AG09309 (cell line): Measurements from ENCODE around the gene FBXL19.

Source experiments
- DNase-seq: peaks from one replicate; pipeline ENCODE4 v3.0.0-alpha.2; 2010; ENCODE audit warnings: low read depth
- H3K4me3 ChIP-seq: 2 replicates; pipeline ENCODE4 v1.5.1; 2011; ENCODE audit warnings: mild to moderate bottlenecking, low read depth, low read length, moderate library complexity; ENCODE audit not compliant: control insufficient read depth
- TF ChIP-seq, protein P1 (sequence below): IDR thresholded peaks from 2 replicates; pipeline ENCODE4 v1.5.1; 2011; ENCODE audit warnings: mild to moderate bottlenecking, low read depth, low read length, inconsistent platforms; ENCODE audit not compliant: insufficient read depth, control insufficient read depth; ENCODE audit errors: missing control alignments

FBXL19 gene

DNA sequence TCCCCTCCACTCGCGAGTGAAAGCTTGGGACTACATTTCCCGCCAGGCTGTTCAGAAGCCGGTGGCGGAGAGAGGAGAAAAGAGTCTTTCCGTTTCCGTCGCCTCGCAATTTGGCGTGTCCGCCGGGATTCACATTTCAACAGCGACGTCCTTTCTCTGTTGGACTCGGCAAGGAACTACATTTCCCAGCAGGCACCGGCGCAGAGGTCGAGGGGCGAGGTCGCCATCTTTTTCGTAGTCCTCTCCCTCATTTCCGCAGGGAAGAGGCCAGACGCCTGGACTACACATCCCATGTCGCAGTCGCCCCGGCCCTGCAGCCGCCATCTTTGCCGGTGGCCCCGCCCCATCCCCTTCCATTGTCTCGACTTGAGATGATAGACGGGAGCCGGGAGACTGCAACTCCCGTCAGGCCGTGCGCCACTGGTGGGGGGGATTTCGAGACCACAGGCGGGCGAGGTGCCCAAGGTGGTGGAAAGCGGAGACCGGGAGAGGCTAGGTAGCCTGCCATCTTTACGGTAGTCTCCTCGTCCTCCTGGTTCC, 882 bp upstream of the FBXL19 start:
- H3K4me3 ChIP-seq, result peak overlapping the region; percentile 89
- TF ChIP-seq, protein P1, sequence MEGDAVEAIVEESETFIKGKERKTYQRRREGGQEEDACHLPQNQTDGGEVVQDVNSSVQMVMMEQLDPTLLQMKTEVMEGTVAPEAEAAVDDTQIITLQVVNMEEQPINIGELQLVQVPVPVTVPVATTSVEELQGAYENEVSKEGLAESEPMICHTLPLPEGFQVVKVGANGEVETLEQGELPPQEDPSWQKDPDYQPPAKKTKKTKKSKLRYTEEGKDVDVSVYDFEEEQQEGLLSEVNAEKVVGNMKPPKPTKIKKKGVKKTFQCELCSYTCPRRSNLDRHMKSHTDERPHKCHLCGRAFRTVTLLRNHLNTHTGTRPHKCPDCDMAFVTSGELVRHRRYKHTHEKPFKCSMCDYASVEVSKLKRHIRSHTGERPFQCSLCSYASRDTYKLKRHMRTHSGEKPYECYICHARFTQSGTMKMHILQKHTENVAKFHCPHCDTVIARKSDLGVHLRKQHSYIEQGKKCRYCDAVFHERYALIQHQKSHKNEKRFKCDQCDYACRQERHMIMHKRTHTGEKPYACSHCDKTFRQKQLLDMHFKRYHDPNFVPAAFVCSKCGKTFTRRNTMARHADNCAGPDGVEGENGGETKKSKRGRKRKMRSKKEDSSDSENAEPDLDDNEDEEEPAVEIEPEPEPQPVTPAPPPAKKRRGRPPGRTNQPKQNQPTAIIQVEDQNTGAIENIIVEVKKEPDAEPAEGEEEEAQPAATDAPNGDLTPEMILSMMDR, result no peak
- peak; percentile 98 for DNase-seq

DNA sequence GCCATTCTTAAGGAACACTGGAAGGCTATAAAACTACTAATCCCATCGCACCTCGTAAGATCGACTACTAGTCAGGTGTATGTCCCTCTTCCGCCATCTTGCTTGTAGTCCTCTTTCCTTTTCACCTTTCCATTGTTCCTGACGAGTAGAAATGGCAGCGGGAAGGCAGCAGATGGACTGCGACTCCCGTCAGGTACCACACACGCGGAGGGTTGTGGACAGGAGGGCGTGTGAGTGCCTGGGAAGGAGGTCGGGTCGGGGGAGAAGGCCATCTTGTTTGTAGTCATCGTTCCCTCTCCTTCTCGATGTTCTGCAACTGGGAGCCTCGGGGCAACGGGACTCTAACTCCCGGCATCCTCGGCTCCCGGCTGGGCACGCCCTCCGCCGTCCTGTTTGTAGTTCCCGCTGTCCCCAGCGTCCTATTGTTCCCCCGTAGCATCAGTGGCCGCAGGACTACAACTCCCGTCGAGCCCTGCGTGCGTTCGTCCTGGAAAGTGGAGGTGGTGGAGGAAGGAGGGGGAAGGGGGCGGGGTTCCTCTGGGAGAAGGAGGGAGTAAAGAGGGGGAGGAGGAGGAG, 324 bp upstream of the FBXL19 start:
- H3K4me3 ChIP-seq, result peak overlapping the region; percentile 89
- TF ChIP-seq, protein P1, result no peak
- DNase-seq, result peak; percentile 98

DNA sequence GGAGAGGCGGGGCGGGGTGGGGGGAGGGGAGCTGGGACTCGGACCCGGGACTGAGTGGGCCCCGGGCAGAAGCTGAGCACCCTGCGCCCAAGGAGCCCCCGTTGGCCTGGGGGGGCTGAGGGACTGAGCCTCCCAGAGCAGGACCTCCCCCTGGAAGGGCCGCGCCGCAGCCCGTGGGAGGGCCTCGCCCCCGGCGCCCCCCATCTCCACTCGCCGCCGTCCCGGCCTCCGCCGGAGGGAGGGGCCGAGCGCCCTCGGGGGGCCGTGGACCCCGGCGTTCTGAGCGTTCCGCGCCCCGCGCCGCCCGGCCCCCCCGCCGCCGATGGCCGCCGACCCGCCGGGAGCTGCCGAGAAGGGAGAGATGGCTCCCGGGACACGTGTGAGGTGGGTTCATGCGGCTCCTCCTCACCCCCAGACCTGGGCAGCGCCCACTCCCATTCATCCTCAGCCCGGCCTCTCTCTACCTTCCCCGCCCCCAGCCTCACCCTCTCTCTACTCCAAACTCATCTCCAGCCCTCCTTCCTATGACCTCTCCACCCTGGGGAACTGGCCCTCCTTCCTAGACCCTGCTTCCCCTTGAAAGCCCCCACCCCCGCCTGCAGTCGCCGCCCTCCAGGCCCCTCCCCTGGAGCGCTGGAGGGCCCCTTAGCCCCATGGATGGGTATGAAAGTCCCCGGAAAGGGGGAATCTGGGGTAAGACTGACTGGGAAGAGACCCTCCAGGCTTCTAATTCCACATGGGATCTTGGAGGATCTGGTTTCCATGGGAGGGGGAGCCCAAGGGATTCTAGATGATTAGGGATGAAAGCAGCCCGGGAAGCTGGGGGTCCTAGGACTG, 922 bp downstream of the FBXL19 start:
- peak overlapping the region; percentile 89 for H3K4me3 ChIP-seq
- no peak for DNase-seq
- TF ChIP-seq, protein P1, result no peak

DNA sequence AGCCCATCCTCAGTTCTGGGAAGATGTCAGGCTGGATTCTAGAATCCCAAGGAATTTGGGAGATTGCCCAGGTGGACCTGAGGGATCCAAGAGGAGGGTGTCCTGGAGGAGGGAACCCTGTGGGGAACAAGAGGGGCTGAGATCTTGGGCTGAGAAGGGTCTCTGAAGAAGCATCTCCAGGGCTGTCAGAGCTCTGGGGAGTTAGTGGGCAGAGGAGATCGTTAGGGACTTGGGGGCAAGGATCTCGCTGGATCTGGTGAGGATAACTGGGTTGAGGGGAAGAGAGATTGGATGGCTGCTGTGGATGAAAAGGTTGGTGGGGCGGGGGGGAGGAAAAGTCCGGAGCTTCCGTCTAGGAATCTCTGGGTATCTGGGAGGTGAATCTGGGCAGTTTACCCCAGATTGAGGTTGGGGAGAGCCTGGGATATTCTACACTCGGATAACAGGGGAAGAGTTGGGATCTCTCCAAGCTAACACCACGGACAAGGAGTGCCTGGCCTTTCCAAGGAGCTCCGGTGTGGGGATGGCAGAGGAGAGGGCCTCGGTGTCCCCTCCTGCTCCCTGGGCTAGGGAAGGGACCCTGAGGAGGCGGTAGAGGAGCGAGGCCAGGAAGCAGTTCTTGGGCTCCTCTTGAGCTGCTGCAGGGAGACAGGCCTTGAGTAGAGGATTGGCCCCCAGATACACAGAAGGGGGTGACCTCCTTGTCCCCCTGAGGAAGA, 1.7 kb downstream of the FBXL19 start:
- H3K4me3 ChIP-seq, result peak overlapping the region; percentile 89
- DNase-seq, result no peak
- TF ChIP-seq, protein P1, result no peak

DNA sequence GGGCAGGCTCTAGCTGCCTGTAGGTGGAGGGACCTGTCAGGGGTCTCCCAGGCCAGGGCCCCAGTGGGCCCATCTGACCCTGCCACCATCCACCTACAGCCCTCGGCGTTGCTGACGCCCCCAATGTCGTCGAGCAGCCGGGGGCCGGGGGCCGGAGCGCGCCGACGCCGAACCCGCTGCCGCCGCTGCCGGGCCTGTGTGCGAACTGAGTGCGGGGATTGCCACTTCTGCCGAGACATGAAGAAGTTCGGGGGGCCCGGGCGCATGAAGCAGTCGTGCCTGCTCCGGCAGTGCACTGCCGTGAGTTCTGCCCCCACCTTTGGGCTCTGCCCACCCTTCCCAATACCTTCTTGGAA, 2.2 kb downstream of the FBXL19 start:
- TF ChIP-seq, protein P1, result no peak
- H3K4me3 ChIP-seq, result no peak overlapping the region
- no peak for DNase-seq

DNA sequence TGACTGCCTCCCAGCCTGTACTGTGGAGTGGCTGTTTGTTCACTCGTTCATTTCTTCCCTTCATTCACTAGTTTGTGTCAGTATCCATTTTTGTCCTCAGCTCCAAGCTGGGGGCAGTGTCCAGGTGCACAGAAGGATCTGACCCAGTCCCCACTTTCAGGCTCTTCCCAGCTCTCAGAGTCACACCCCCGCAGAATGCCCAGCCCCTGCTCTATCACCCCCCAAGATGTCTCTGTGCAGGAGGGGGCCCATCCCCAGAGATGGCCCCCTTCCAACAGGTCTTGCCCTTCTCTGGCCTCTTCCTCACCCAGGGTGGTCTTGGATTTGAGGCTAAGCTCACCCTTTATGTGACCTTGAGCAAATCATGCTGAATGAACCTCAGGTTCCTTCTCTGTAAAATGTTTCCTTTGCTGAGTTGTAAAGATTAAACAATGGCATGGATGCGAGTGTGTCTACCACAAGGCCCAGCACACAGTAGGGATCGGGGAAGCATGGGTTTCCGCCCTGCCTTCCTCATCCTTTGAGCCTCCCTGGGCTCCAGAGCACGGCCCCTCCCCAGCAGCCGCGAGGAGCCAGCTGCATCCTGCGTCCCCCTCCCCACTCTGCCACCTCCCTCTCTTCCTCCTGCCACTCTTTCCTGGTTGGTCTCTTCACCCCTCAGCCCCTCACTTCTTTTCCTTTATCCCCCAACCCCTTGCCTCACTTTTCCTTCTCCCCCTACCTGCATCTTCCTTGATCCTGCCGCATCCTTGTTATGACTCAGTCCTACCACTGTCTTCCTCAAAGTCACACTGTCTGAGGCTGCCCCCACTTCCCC, 2.8 kb downstream of the FBXL19 start:
- TF ChIP-seq, protein P1, result no peak
- H3K4me3 ChIP-seq, result no peak overlapping the region
- no peak for DNase-seq
